Ecto neural progenitor cell (in vitro differentiated cells): Measurements from ENCODE around the gene CDADC1.

ENCODE experiments used
- DNase-seq: peaks from one replicate; pipeline ENCODE4 v3.0.0-alpha.2; 2018; ENCODE audit warnings: low spot score

Gene CDADC1

DNA sequence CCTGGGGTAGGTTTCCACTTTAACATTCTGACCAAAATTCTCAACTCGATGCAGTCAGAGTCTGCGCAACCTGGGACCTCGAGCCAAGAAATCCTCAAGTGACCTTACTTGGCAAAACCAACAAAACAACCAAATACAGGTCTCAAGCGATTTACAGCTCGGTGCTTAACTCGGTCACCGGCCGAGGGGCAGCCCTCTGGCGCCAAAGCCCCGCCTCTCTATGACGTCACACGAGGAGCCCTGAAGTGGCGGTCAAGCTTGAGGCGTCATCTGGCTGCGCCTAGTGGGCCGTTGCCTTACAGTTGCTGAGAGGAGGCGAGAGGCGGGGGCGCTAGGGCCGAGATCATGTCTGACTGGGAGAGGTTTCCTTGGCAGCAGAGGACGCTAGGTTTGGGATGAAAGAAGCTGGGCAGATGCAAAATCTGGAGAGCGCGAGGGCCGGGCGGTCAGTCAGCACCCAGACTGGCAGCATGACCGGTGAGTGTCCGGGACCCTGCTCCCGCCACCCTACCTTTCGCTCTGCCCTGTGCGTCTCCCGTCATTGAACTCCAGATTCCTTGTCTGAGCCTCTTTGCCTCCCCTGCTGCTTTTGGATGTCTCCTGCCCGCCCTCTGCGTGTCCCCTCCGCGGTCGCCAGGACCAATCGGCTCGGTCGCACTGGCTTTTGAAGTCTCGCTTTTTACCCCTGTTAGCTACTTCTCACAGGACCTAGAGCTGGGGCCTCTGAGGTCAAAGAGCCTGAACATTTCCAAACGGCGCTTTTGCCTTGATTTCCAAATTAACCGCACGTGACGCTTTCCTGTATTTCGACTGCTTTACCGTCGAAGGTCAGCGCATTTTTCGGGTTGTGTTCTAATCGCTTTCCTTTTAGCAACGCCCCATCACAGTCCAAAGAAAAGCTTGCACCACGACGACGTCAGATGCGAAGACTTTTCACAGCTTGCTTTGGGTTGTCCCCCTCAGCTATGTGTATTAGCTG lies at the start of gene CDADC1:
CDADC1 (plus strand) TSS at position 283 of the 979 bp plus-strand sequence; CDS start at position 396, 113 bp downstream.
- peak; percentile 98 for DNase-seq

DNA sequence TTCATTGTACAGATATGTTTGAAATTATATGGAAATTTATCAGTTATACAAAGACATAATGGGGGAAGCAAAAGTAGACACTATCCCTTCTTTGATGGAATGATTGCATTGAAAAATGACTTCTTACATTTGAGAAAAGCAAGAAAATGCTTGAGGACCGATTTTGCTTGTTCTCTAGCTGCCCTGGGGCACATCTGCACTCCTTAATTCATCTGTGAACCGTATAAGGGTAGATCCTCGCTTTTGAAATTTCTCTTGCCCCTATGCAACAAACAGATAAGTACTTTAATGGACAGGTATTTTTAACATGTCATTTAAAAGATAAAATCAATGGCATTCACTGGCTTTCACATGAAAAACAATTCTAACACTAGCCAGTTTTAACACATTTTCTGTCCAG lies 41.1 kb upstream of the CDADC1 start:
- no peak for DNase-seq

DNA sequence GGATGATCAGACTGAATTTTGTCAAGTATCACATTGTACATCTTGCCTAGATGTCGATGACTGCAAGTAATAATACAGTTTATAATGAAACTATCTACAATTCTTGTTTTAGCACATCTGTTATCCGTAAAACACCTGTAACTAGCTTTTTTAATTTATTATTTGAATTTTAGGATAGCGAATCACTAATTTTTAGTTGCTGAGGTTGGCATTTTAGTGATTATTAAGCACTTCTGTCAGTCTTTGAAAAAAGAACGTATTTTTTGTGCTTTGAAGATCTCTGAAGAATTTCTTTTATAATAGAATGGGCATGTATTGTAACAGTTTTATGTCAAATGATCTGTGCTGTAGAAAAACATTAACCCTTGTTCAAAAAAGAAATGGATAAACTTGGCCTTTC lies 39.1 kb upstream of the CDADC1 start:
- no peak for DNase-seq

DNA sequence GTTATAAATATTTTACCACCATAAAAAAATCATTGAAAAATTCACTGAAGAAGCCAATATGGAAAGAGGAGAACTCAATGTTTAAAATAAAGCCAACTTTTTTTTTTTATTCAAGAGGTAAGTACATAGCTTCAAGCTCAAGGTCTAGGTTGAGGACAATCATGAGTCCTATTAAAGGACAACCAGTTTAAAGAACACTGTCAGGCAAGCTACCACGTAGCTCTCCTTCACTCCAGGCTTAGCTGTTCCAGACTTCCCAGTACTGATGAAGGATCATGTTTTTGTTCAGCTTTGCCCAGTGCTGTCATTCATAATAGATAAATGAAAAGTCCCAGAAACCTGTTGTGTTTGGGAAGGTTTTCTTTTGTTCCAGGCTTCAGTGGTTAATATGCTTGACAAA lies 37.6 kb upstream of the CDADC1 start:
- DNase-seq: no peak

DNA sequence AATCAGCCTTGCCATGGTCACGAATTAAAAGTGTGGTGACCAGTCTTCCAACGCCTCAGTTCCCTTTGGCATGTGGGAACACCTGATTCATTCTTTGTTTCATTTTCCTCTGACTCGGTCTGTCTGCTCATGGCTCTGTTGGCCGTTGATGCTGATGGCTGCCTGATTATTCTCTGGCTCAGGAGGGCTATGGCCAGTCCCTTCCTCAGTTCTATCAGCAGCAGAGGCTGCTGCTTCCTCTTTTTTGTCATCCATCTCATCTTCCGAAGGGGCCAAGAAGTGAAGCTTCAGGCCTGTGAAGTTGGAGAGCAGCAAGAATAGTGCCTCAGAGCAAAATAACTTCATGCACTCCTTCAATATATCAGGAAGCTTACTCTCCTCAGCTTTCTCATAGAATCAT lies 37.1 kb upstream of the CDADC1 start:
- no peak for DNase-seq

DNA sequence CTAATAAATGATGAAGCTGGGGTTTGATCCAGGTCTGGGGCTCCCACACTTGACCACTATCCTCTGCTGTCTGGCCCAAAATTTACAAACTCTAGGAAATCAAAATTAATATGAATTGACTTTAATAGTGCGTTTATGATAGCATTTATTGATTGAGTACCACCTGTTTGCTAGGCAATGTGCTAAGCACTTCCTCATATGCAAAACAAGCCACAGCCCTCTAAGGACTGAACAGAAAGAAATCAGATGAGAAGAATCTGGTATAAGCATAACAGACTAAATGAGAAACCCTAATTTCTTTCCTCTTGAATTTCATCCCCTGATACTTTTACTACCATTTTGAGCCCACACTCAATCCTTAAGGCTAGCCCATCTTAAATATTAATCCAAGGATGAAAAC lies 34.2 kb upstream of the CDADC1 start:
- DNase-seq: no peak

DNA sequence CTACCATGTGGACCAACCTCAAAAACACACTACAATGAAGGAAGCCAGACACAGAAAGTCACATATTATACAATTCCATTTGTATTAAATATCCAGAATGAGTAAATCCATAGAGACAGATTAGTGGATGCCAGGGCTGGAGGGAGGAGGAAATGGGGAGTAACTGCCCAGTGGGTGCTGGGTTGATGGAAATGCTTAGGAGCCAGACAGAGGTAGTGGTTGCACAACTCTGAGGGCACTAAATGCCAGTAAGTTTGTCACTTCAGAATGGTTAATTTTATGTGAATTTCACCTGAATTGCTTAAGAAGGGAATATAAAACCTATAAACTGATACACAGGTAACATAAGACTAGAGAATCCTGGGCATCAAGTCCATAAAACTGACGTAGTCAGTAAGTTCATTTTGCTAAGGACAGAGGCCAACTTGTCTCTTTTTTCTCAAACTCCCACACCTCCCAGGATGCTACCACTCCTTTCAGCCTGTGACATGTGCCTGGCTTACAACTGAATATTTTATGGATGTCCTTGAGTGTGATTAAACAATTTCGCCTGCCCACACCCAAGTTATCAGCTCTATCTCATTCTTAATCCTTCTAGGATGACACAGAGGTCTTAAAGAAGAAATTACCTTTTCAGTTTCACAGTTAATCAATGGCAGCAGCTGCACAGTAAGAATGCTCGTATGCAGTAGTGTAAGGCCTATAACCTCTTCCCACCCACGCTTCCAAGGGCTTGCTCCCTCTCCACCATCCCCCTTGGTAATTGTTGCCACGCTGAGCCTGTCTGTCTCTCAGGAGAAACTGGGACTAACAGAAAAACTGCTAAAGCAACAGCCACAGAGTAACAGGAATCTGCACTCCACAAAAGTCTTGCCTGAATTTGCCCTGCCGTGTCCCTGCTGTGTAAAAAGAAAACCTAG lies 33.5 kb upstream of the CDADC1 start:
- DNase-seq: no peak

DNA sequence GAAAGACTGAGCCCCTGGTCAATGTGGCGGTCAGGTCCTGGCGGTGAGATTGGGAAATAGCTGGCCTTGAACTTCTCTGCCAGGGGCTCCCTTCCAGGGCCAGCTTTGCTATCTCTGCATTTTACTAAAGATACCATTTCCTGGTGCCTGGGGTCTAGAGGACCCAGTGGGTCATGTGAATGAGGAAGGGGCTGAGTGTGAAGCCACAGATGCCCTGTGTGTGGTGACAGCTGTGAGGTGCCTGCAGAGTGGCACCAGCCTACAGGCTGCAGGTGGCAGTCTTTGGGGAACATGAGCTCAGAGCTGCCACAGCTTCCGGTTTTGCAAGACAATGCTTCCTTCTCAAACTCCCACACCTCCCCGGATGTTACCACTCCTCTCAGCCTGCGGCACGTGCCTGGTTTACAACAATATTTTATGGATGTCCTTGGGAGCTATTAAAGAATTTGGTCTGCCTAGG lies 32.8 kb upstream of the CDADC1 start:
- DNase-seq: no peak

DNA sequence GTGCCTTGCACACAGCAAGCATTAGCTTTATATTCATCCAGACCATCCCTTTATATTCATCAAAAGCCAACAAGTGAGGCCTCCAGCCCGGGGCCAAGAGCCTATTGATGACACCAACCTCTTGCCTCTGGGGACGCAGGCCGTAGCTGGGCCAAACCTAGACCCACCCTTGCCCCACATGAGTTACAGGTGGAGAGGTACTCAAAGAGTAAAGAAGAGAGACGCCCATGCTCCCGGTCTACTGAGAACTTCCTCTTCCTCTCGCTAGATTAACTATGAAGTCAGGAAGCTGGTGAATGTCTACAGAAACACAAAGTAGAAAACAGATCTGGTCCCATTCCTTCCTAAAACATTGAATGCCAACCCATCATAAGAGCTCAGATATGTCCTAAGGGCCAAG lies 31.4 kb upstream of the CDADC1 start:
- no peak for DNase-seq

DNA sequence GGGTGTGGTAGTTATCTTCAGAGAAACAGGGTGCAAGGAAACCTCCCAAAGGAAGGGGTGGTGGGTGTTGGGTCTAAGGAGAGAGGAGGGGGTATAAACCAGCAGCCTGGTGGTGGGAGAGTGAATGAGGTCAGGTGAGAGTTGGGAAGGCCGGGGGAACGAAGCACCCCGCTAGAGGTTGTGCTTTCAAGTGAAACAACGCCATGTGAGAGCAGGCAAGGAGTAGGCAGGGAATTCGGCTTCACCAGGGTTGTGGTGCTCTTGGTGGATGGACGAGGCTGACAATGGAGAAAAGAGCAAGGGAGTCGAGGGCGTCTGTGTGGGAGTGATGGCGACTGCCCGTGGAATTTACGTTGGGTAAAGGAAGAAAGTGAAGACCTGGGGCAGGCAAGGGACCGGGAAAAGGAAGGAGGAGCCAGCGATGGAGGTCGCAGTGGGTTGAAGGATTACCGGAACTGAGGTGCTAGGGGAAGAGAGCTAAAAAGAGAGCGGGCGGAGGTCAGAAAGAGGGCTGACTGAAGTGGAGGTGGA lies 29.7 kb upstream of the CDADC1 start:
- no peak for DNase-seq

DNA sequence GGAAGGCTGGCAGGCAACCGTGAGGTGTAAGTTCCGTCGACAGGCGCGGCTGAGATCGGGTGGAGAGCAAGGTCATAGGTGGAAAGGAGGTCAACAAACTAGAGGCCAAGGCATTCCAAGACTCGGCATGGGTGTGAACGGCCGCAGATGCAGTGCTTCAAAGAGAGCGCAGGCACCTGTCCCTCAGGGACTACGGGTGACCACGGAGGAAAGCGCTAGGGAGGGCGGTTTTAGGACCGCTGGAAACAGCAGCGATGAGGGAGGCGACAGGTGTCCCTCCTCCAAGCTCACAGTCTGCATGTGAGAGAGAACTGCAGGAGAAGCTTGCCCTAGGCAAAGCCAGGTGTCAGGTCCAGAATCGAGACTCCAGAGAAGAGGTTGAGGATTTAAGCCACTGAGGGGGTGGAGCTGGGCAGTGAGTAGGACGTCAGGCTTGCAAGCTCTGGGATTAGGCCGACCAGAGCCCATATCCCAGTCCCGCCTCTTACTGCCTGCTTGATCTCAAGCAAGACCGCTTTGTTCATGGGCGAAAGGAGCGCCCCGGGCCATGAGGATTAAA lies 29.2 kb upstream of the CDADC1 start:
- peak; percentile 83 for DNase-seq

DNA sequence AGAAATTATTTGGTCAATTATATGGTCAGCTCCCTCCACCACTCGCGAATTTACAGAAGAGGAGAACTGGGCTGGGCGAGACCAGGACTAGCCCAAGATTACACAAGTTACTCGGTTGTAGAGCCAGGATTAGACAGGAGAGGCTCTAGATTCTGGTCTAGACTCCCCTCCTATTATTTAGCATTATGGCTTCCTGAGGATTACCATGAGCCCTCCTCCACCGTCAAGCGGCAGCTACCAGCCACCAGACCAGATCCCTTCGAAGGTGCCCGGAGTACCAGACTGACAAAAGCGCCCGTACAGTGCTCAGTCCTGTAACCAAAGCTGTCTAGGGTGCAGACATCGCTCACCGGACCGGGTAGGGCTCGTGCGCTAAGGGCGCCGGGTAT lies 28.1 kb upstream of the CDADC1 start:
- no peak for DNase-seq

DNA sequence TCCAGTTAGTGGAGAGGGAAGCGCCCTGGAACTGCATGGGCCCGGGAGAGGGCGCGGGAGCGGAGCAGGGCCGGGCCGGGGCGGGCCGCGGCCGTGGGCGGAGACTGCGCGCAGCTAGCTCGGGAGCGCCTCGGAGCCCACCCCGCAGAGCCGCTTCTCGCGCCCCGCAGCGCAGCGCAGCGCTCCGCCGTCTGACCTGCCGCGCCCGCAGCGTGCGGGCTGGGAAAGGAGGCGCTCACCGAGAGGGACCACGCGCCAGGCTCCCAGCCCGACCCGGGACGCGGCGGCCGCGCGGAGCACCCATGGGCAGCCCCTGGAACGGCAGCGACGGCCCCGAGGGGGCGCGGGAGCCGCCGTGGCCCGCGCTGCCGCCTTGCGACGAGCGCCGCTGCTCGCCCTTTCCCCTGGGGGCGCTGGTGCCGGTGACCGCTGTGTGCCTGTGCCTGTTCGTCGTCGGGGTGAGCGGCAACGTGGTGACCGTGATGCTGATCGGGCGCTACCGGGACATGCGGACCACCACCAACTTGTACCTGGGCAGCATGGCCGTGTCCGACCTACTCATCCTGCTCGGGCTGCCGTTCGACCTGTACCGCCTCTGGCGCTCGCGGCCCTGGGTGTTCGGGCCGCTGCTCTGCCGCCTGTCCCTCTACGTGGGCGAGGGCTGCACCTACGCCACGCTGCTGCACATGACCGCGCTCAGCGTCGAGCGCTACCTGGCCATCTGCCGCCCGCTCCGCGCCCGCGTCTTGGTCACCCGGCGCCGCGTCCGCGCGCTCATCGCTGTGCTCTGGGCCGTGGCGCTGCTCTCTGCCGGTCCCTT lies 27.5 kb upstream of the CDADC1 start, which contains the start of gene MLNR:
MLNR (plus strand) TSS at position 303 of the 820 bp plus-strand sequence; CDS start at position 303, 0 bp downstream.
- peak; percentile 80 for DNase-seq

DNA sequence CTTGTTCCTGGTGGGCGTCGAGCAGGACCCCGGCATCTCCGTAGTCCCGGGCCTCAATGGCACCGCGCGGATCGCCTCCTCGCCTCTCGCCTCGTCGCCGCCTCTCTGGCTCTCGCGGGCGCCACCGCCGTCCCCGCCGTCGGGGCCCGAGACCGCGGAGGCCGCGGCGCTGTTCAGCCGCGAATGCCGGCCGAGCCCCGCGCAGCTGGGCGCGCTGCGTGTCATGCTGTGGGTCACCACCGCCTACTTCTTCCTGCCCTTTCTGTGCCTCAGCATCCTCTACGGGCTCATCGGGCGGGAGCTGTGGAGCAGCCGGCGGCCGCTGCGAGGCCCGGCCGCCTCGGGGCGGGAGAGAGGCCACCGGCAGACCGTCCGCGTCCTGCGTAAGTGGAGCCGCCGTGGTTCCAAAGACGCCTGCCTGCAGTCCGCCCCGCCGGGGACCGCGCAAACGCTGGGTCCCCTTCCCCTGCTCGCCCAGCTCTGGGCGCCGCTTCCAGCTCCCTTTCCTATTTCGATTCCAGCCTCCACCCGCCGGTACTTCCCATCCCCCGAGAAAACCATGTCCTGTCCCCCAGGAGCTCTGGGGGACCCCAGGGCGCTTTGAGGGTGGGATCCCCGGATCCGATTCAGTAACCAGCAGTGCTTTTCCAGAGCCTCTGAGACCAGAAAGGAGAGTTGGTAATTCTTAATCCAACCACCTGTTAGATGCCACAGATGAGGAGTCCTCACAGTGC lies 26.7 kb upstream of the CDADC1 start:
- DNase-seq: peak; percentile 60

DNA sequence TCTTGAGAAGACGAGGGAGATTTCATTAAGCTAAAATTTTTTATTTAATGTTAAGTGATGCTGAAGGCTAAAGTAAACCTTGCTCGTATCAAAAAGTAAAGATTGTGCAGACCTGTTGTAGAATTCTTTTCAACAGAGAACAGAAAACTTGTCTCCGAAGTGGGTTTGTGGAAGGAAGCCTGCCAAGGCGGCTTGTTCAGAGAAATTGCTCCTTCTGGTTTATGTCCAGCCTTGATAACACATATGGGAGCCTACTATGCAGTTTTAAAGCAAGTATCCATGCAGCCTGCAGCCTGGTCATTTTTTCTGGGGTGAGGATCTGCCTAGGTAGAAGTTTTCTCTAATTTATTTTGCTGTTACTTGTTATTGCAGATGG lies 26.1 kb upstream of the CDADC1 start:
- no peak for DNase-seq

DNA sequence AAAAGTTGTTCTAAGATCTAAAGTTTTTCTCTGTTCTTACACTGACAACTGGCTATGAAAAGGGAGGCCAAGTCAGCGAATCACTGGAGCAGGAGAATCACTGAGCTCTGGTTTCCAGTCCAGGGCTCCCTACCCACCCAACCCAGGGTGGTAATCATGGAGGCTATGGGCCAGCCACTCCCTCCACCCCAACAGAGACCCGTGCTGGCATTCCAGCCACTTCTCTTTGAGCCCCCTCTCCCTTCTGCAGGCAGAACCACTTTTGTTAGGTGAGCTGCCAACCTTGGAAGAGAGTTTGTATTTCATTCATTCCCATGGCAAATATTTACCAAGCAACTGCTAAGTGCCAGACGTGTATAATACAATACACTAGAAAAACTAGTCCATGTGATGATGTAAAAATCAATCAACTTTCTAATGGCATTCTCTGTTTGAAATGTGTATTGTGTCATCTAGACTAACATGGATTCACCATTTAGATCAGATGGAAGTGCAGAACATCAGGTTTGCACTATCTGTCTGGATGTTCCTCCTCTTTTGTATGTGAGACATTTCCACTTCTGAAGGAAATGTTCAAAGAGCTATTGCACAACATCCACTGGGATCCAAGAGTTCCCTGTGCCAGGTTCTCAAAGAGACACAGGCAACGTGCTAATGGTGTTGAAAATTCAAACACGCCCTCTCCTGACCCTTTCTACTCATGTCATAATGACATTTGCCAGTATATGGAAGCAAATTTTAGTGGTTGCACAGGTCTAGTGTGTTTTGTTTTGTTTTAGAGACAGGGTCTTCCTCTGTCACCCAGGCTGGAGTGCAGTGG lies 22.3 kb upstream of the CDADC1 start:
- no peak for DNase-seq

DNA sequence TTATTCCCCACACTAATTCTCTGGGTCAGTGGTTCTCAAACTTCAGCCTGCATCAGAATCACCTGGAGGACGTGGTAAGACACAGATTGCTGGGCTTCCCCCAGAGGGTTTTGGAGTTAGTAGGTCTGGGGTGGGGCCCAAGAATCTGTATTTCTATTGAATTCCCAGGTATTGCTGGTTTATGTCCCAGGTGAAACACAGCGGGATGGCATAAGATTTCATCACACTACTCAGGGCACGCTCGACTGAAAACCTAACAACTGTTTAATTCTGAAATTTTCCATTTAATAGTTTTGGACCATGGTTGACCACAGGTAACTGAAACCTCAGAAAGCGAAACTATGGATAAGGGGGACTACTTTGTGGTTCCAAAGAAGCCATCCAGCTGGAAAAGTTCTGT lies 21.1 kb upstream of the CDADC1 start:
- no peak for DNase-seq

DNA sequence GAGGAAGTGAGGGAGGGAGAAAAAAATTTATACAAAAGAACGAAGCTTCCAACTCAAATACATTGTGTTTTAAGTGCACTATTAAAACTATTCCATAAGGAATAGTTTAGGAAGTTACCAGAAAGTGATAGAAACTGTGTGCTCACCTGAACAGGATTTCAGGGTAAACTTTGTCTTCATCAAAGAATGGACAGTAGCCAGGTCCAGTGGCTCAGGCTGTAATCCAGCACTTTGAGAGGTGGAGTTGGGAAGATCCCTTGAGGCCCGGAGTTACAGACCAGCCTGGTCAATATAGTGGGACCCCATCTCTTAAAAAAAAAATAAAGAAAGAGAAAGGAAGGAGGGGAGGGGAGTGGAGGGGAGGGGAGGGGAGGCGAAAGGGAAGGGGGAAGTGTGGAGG lies 13.0 kb upstream of the CDADC1 start:
- DNase-seq: no peak

DNA sequence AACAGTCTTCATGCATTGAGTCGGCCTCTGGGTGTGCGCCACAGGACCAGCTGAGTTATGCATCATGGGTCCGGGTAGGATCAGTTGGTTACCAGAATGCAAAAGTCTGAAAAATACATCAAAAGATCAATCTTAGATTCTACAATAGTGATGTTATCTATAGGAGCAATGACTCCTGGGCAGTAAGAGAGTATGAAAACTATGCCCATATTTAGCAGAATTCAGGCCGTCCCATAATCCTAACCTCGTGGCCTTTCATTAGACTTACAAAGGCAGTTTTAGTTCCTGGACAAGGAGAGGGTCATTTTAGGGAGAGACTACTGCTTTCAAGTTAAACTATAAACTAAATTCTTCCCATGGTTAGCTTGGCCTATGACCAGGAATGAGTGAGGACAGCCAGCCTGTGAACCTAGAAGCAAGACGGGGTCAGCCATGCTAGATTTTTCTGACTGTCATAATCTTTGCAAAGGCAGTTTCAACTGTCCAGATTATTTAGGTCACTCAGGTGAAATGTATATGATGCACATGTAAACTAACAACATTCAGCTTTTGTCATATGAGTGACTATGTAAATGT lies 11.8 kb upstream of the CDADC1 start:
- DNase-seq: no peak
